ENCODE data around the gene KRT6B. TPM values are rescaled to one million over a fixed set of nuclear protein-coding genes. Genes with fewer than 3 reads are reported as not detected.

The KRT6B gene
- total and polyA plus RNA-seq, 8 donors = 0.08 to 3.6 (median 0.22) TPM; not detected in 2

DNA sequence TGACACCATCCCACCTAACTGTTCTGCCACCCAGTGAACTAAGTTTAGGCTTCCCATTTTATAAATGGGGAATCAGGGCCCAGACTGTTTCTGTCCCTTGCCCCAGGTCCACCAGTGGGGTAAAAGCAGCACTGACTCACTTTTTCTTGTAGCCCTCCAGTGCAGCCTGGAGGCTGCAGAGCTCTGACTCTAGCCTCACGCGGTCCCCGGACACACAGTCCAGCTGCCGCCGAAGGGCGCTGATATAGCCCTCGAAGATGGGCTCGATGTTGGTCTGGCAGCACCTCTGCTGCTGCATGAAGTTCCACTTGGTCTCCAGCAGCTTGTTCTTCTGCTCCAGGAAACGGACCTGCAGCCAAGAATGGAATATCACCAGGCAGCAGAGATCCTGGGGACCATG lies 48.4 kb downstream of the KRT6B start:
- WGBS, 2 donors = 85 to 89% methylated on average over 9 of the region's 9 CpGs
- no peak overlapping the region for H3K27ac ChIP-seq
- intact Hi-C loops (cut with DNase I) = no loop called here
- TF ChIP-seq, protein P1, sequence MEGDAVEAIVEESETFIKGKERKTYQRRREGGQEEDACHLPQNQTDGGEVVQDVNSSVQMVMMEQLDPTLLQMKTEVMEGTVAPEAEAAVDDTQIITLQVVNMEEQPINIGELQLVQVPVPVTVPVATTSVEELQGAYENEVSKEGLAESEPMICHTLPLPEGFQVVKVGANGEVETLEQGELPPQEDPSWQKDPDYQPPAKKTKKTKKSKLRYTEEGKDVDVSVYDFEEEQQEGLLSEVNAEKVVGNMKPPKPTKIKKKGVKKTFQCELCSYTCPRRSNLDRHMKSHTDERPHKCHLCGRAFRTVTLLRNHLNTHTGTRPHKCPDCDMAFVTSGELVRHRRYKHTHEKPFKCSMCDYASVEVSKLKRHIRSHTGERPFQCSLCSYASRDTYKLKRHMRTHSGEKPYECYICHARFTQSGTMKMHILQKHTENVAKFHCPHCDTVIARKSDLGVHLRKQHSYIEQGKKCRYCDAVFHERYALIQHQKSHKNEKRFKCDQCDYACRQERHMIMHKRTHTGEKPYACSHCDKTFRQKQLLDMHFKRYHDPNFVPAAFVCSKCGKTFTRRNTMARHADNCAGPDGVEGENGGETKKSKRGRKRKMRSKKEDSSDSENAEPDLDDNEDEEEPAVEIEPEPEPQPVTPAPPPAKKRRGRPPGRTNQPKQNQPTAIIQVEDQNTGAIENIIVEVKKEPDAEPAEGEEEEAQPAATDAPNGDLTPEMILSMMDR (IDR thresholded peaks at IDR 0.05) = no peak
- no peak overlapping the region for H3K4me3 ChIP-seq
- H3K27me3 ChIP-seq = no peaks in the 10 kb centered on the region
- no peak for FAIRE-seq
- no peaks in the 10 kb centered on the region for H3K4me1 ChIP-seq
- ATAC-seq = no peak
- no peaks in the 10 kb centered on the region for H3K36me3 ChIP-seq
- no peak for DNase-seq
- no peaks in the 10 kb centered on the region for H3K9me3 ChIP-seq

DNA sequence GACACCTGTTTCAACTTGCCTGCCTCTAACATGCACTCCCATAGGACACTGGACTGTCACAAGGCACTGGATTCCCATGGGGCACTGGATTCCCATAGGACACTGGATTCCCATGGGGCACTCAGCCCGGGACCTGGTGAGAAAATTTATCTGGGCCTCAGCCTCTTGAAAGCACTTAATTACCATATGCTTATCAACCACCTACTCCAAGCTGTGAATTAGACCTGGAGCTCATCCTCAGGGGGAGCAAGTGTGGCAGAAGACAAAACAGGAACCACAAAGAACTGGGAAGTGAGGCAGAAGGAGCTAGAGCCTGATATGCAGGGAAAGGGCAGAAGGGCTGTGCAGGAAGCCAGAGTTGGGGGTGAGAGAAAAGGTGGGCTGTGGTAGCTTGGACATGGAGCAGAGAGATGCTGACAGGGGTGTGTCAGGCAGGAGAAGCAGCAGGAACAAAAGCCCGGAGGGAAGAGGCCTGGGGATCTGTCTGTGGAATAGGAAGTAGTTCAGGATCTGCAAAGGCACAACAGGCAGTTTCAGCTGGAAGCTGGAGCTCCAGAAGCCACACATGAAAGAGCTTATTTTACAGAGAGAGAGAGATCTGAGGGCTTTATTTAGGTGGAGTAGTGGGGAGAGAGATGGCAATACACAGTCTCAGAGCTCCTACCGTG lies 48.9 kb downstream of the KRT6B start:
- Histone ChIP-seq H3K27ac (no peak overlapping the region), H3K4me1 (no peaks in the 10 kb centered on the region), H3K9me3 (no peaks in the 10 kb centered on the region), H3K4me3 (no peak overlapping the region), H3K36me3 (no peaks in the 10 kb centered on the region), H3K27me3 (no peaks in the 10 kb centered on the region)
- TF ChIP-seq, protein P1 (IDR thresholded peaks at IDR 0.05) = no peak
- ATAC-seq = no peak
- 68 to 69% methylated on average over 3 of the region's 3 CpGs for WGBS, 2 donors
- intact Hi-C loops (cut with DNase I) = no loop called here
- no peak for DNase-seq
- no peak for FAIRE-seq

- intact Hi-C loops (cut with DNase I) = no loop called here
- FAIRE-seq (no peak), ATAC-seq (no peak), DNase-seq (no peak)
- H3K4me3 ChIP-seq = no peak overlapping the region
- H3K27me3 ChIP-seq = no peaks in the 10 kb centered on the region
- H3K9me3 ChIP-seq = no peaks in the 10 kb centered on the region
- TF ChIP-seq, protein P1 (IDR thresholded peaks at IDR 0.05) = no peak
- H3K27ac ChIP-seq = no peak overlapping the region
- WGBS, 2 donors = 93 to 96% methylated on average over 2 of the region's 2 CpGs
- H3K36me3 ChIP-seq = no peaks in the 10 kb centered on the region
- H3K4me1 ChIP-seq = no peaks in the 10 kb centered on the region
Observed at GRCh38 chr12:52402377-52402776, 49.6 kb downstream of the KRT6B start.

DNA sequence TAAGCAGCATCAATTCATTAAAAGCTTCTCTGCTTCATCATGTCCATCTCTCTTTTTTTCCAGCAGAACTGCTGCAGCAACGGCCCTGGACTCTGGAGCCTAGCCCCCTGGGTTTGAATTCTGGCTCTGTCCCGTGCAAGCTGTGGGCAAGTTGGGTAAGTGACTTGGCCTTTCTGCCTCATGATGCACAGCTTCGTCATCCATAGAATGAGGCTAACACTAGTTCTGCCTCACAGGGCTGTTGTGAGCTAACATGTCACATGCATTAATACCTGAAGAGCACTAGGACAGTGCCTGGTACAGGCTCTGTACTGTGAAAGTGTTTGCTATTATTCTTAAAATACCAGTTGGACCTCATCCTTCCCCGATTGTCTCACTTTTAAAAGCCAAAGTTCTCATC lies 50.0 kb downstream of the KRT6B start:
- Histone ChIP-seq H3K4me1 (no peaks in the 10 kb centered on the region), H3K27me3 (no peaks in the 10 kb centered on the region), H3K9me3 (no peaks in the 10 kb centered on the region), H3K4me3 (no peak overlapping the region), H3K27ac (no peak overlapping the region), H3K36me3 (no peaks in the 10 kb centered on the region)
- WGBS, 2 donors = 74 to 79% methylated on average over 4 of the region's 4 CpGs
- FAIRE-seq = no peak
- TF ChIP-seq, protein P1 (IDR thresholded peaks at IDR 0.05) = no peak
- ATAC-seq = no peak
- DNase-seq = no peak
- intact Hi-C loops (cut with DNase I) = no loop called here

- Histone ChIP-seq H3K36me3 (no peaks in the 10 kb centered on the region), H3K27ac (no peak overlapping the region), H3K27me3 (no peaks in the 10 kb centered on the region), H3K9me3 (no peaks in the 10 kb centered on the region), H3K4me1 (no peaks in the 10 kb centered on the region), H3K4me3 (no peak overlapping the region)
- ATAC-seq = no peak
- no peak for FAIRE-seq
- TF ChIP-seq, protein P1 (IDR thresholded peaks at IDR 0.05) = no peak
- DNase-seq = no peak
- WGBS, 2 donors = 84 to 89% methylated on average over 5 of the region's 5 CpGs
- intact Hi-C loops (cut with DNase I) = no loop called here
Observed at GRCh38 chr12:52401526-52401925, 50.4 kb downstream of the KRT6B start.
